HG02759 (cell line): ENCODE measurements around the gene ERCC6L.

ENCODE experiments used
- ATAC-seq: cut with Tn5 transposase; IDR thresholded peaks from one replicate; pipeline ENCODE4 v1.9.1; 2021; ENCODE audit warnings: mild to moderate bottlenecking, moderate library complexity; ENCODE audit not compliant: unreplicated experiment

The ERCC6L gene, protein sequence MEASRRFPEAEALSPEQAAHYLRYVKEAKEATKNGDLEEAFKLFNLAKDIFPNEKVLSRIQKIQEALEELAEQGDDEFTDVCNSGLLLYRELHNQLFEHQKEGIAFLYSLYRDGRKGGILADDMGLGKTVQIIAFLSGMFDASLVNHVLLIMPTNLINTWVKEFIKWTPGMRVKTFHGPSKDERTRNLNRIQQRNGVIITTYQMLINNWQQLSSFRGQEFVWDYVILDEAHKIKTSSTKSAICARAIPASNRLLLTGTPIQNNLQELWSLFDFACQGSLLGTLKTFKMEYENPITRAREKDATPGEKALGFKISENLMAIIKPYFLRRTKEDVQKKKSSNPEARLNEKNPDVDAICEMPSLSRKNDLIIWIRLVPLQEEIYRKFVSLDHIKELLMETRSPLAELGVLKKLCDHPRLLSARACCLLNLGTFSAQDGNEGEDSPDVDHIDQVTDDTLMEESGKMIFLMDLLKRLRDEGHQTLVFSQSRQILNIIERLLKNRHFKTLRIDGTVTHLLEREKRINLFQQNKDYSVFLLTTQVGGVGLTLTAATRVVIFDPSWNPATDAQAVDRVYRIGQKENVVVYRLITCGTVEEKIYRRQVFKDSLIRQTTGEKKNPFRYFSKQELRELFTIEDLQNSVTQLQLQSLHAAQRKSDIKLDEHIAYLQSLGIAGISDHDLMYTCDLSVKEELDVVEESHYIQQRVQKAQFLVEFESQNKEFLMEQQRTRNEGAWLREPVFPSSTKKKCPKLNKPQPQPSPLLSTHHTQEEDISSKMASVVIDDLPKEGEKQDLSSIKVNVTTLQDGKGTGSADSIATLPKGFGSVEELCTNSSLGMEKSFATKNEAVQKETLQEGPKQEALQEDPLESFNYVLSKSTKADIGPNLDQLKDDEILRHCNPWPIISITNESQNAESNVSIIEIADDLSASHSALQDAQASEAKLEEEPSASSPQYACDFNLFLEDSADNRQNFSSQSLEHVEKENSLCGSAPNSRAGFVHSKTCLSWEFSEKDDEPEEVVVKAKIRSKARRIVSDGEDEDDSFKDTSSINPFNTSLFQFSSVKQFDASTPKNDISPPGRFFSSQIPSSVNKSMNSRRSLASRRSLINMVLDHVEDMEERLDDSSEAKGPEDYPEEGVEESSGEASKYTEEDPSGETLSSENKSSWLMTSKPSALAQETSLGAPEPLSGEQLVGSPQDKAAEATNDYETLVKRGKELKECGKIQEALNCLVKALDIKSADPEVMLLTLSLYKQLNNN

DNA sequence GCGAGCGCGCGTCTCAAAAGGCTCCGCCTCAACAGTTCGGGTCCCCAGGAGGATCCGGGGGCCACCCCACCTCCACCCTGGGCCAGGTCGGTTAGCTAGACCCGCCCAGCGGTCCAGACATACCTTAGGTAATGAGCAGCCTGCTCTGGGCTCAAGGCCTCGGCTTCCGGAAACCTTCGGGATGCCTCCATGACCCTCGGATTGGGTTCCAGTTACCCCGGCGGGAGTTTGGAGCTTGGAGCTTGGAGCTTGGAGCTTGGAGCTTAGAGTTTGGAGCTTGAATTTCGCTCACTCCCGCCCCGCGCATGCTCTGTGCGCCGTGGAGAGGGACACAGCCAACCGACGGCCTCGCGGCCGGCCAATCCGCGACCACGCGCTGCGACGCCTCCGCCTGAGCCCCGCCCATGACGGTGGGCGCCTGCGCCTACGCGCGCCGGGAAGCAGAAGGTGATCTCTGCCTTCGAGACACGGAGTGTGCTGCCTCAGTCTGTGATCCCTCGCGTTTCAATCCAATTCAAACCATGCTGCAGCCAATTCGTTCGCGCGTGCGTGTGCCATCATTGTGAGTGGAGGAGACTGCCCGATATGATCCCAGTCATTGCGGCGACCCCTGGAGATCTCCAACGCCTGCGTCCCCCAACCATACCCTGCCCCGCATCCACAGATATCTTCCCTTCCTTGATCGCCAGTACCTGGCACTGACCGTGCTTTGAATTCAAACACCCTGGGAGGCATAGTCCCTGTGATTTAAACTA, at the start of gene ERCC6L:
TSS of gene ERCC6L (minus strand) at position 307 of the 755 bp plus-strand sequence. CDS start at position 191, 116 bp downstream.
- ATAC-seq, result peak; percentile 99

DNA sequence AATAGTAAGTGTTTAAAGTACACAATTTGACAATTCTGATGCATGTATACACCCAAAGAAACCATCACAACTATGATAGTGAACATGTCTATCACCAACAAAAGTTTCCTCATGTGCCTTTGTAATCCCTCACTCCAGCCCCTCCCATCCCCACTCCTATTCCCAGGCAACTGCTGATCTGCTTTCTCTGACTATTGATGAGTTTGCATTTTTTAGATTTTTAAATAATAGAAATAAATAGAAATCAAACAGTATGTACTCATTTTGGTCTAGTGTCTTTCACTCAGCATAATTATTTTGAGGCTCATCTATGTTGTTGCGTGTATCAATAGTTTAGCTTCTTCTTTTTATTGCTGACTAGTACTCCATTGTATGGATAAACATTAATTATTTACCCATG, 43.5 kb upstream of the ERCC6L start:
- no peak for ATAC-seq

DNA sequence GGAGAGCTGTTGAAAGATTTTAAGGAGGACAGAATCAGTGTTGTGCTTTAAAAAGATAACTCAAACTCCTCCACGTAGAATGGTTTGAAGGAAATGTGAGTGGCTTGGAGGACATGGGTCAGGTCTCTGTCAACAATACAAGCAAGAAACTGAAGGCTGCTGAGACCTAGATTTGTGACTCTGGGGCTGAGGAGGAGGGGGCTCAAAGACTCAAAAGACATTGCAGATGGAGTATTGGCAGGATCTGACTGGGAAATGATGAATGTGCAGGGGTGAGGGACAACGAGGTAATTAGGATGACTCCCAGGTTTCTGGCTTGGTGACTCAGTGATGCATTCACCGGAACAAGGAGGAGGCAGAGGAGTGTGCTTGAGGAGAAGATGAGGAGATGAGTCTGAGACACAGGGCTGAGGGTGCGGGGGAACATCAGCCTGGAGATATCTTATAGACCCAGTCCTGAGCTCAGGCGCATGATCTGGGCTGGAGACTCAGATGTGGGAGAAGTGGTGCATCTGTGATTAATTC, 41.6 kb upstream of the ERCC6L start:
- ATAC-seq, result no peak

DNA sequence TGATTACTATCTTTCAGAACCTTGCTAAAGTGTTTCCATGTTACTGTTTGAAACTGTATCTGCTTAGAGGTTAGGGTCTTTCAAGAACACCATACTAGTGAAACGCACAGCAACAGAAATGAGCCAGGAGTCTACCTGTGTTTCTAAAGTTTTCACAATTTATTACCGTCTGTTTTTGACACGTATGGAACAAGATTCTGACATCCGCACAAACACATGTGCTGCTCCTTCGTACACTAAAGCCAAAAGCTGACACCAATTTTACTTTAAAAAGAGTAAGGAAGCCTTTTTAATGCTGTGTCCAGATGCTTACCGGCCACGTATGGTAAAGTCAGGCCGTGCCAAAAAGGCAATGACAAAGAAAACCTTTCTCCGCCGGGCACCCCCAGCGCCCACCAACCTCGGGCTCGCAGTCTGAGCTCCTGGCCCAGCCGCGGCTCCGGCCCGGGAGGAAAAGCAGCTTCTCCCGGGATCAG, 37.7 kb upstream of the ERCC6L start:
- no peak for ATAC-seq

DNA sequence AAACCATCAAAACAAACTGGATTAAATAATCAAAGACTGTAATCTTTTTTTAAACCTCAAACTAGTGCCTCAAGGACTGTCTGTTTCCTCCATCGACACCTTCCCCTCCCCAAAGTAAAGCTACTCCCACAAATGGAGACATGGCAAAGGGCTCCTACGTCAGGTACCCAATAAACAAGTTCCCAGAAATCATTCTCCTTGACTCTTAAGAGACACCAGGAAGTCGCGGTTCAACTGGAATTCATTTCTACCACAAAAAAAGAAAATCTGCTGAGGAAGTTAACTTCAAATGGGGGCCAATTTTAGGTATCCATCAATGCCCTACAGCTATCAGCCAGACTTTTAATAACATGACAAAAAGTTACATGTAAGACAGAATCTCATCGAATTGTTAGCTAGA, 35.7 kb upstream of the ERCC6L start:
- ATAC-seq, result no peak

DNA sequence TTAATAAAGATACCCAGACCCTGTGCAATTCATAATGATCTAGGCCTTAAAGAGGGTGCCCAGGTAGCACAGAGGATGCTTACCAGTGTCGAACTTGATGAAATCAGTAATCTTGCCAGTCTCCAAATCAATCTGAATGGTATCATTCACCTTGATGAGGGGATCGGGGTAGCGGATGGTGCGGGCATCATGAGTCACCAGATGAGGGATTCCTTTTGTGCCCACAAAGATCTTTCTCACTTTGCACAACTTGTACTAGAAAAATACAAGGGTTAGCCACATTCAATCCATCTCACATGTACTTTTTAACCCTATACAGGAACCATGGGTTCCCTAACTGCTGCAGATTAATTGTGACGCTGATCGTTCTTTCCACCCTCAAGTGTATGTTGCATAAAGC, 34.9 kb upstream of the ERCC6L start:
- ATAC-seq, result no peak

DNA sequence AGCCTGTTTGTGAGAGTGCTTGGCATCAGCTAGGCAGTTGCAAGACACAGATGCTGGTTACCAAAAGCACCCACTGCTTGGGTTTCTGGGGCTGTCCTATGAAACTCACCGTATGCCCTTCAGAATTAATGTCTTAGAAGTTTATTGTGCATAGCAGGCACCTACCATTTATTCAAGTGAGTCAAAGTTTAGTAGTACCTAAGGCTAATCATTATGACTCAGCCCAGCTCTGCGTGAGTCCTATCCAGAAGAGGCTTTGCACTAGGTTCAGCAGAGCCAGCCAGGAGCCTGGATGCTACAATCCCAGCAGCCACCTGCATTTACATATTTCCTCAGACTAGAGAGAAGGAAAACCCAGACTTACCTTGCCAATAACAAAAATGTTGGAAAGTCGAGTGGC, 34.0 kb upstream of the ERCC6L start:
- no peak for ATAC-seq

DNA sequence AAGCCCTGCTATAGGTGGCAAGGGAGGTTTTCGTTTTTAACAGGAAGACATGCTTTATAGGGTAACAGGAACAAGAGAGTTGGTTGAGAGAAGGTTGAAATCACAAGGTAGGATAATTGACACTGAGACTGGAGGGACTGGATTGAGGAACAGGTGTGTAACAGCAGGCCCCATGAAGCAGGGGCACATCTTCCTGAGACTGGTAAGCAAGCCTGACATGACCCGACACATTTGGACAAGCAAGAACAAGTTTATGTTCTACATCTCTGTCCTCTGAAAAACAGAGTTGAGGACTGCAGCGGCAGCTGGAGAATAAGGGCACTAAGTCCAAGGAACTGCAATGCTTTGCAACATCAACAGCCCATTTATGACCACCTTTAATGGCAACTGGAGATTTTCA, 33.0 kb upstream of the ERCC6L start:
- ATAC-seq, result no peak

DNA sequence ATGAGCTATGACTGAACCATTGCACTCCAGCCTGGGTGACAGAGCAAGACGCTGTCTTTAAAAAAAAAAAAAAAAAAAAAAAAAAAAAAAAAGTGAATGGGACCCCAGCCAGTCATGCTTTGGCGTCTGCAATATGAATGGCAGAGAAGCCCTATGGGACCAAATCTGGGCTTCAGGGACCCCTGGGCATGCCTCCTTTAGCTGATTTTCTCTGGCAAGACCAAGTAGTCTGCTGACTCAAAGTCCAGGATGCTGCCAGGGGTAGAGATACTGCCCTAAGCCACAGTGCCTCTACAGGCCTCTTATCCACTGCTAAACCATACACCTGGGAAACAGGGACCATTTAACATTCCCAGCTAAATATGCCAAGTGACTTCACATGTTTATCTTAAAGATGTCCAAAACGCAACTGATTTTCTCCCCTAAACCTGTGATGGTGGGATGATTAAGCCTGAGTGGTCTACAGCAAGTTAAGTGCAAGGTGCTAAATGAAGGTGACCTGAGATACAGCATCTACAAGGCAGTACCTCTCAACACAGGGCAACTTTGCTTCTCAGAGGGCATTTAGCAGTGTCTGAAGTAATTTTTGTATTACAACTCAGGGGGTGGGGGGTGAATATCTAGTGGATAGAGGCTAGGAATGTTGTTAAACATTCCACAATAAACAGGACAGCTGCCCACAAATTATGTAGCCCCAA, 32.4 kb upstream of the ERCC6L start:
- no peak for ATAC-seq

DNA sequence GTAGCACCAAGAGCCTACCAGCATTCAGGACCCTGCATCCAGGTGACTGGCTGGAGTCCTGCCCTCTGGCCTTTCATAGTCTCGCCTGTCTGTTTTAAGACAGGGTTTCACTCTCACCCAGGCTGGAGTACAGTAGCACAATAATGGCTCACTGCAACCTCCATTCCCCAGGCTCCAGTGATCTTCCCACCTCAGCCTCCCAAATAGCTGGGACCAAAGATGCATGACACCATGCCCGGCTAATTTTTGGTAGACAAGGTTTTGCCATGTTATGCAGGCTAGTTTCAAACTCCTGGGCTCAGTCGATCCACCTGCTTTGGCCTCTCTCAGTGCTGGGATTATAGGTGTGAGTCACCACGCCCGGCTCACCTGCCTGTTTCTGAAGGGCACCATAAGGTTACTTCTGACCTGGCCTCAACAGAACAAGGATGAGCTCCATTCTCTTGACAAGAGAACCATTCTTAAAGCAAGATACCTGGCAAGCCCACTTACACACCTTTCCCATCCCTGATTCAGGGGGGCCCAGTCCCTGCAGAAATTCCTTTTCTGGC, 31.6 kb upstream of the ERCC6L start:
- no peak for ATAC-seq

DNA sequence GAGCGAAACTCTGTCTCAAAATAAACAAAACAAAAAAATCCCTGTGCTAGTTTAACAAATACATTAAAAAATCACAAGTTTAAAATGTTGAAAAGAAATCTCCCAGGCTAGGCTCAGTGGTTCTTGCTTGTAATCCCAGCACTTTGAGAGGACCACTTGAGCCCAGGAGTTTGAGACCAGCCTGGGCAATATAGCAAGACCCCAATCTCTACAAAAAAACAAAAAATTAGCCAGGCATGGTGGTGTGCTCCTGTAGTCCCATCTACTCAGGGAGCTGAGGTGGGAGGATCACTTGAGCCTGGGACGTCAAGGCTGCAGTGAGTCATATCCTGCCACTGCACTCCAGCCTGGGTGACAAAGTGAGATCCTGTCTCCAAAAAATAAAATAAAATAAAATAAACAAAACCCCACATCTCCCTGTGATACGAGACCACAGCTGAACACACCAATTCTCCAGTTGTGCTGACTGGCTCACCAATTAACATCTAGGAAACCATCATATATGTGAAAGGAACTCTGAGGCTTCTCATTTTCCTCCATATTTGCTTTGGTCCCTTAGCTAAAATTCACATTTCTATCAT, 30.9 kb upstream of the ERCC6L start:
- ATAC-seq, result no peak

DNA sequence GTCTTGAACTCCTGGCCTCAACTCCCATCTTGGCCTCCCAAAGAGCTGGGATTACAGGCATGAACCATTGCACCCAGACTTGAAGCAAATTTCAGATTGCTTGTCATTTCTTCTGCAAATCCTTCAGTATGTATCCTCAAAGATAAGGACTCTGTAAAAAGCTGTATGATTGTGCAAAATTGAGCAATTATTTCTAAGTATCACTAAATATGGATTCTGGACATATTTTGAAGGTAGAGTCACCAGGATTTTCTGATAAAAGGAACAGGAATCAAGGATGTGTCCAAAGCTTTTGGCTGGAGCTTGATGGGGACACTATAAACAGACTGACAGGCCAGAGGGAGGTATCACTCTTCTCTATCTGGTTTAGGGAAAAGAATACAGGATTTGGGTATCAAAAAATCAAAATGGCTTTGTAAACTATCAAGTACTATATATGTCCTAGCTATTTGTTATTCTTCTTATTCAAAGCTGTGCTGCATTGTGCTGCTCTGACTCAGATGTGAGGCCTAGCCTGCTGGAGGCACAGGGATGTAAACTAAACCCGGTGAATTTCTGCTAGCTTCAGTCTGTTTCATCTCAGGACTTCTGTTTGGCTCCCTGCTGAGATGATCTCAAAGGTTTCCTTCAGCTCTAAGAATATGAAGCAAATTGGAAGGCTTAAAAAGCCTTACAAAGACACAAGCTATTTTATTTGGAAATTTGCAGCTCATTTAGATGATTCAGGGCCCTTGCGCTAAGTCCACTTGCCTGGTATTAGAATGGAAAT, 30.0 kb upstream of the ERCC6L start:
- no peak for ATAC-seq

DNA sequence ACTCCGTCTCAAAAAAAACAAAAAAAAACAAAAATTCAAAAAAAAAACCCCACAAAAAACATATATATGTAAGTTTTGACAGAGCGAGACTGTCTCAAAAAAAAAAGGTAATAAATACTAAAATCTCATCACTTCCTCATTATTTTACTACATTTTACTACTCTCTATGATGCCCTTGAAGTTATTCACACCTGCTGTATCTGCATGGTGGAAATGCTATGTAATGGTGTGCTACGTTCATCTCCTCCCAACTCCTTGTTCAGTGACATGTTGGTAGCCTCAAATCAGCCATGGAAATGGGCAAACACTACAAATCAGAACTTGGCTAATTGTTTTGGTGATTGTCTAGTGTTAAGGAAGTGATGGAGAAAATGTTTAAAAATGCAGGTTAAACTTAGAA, 26.4 kb upstream of the ERCC6L start:
- no peak for ATAC-seq

DNA sequence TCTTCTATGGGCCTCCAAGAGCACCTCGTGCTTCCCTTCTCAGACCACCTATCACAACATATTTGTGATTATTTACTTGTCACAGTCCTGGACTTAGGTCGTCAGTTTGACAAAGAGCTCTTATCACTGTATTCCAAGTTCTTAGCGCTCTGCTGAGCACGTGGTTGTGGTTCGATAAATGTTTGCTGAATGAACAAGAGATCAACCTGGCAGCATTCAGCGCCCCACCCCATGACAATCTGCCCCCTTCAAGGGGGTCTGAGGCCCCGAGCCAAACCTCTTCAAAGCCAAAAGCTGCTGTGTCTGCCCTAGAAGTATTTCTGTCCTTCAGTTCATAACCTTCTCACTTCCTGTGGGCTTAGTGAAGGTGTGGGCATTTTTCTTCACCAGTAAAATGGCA, 23.2 kb upstream of the ERCC6L start:
- no peak for ATAC-seq

DNA sequence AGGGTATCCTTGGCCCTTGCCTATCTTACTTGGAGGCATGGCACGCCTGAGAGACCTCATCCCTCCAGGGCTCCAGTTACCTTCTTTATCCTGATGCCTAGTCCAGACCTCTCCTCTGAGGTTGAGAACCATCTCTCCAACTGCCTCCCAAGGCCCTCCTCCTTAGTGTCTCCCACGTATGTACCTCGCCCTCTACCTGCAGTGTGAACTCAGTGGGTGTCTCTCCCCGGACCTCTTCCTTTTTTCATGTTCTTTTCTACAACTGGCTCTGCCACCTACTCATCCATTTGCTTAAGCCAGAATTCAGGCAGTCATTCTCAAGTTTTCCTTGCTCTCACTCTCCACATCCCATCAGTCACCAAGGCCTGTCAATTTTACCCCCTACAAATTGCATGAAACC, 21.6 kb upstream of the ERCC6L start:
- no peak for ATAC-seq

DNA sequence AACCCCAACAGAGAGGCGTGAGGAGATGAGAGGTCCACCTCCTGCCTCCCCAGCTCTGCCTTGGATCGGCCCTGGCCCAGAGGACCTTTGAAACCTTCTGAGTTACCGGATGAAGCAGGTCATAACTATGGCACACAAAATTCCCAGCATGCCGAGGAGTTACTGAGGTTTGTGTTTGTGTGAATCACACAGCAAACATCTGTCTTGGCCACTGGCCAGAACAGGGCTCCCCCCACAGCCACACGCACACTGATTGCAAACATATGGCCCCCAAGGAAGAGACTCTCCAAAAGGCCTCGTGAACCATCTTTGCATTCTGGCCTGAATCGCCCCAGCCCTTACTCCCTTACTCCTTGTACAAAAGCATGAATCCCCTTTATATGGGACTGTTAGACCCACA, 19.3 kb upstream of the ERCC6L start:
- no peak for ATAC-seq

DNA sequence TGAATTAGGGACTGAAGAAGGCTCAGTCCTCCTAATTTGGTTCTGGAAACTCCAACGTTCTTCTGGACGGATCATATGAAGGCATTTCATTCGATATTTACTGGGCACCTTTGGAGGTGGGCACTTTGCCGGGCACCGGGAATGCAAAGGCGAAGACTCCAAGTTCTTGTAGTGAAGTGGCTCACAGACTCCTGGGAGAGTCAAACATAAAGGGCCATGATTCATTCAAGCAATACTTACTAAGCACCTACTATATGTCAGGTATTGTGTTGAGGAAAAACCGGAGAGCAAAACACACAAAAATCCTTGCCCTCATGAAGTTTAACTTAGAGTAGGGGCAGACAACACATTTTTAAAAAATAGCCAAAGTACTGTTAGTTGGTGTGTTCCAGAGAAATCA, 17.0 kb upstream of the ERCC6L start:
- no peak for ATAC-seq

DNA sequence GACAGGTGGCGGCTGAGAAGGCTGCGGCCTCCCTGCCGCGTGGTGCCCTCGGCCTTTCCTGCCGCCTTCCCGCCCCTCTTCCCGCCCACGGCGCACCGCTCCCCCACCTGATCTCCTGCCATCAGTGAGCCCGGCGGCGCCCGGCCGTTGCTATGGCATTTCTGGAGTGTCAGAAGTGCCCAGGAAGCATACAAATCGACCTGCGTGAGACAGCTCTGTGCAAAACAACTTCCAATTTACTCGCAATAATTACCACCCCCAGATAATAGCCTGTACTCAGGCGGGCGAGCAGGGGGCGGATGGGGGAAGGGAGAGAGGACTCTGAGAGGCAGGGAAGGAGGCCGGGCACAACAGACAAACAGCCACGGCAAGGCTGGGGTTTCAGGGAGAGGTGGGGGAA, 16.6 kb upstream of the ERCC6L start:
- ATAC-seq, result no peak
